ENCODE measurements around the gene AFTPH.

Gene AFTPH

GRCh38 chr2:64594226-64594989 is 70.3 kb downstream of the AFTPH start:
- Histone ChIP-seq H3K9me3 (ENCODE audit: control insufficient read depth, insufficient read depth, low read depth, low read length) (no peaks in the 10 kb centered on the region), H3K4me1 (ENCODE audit: control insufficient read depth, insufficient read depth, low read length) (no peaks in the 10 kb centered on the region), H3K9ac (ENCODE audit: low read length) (no peak overlapping the region), H3K4me3 (ENCODE audit: low read depth, low read length) (no peak overlapping the region), H3K27ac (ENCODE audit: low read depth, low read length) (no peak overlapping the region), H3K36me3 (ENCODE audit: control insufficient read depth, insufficient read depth, low read length) (peaks cover 10% of the 10 kb centered on the region), H3K27me3 (ENCODE audit: control insufficient read depth, insufficient read depth, low read length) (no peaks in the 10 kb centered on the region)

DNA sequence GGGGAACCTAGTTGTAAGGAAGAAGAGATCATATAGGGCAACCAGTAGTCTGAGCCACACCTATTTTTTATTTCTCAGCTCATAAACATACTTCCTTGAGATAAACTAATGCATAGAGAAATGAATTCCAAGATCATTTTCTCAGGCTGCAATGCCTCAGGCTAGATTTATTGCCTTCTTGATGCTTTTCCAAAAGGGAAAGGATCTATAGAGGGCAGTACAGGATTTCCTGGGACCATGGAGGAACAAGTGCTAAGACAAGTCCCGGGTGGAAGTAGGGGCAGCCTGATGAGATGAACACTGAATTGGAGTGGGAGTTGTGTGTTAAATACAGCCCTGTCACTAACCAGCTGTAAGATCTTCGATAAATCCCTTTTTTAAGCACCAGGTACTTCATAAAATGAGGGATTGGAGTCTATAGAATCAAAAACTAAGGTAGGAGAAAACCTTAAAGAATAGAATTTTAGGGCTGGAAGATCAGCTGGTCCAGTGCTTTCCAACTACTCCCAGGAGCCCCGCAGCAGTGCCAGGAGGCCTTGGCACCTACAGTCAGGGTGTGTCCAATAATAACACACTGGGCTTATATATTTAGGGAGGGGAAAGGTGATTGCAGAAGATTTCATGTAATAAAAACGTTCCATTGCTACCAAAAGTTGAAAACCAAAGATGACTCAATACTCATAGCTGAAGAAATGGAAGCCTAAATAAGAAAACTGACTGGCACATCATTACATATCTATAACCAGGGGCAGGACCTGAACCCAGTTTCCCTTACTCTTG is 71.5 kb downstream of the AFTPH start:
- Histone ChIP-seq H3K9ac (ENCODE audit: low read length) (no peak overlapping the region), H3K4me3 (ENCODE audit: low read depth, low read length) (no peak overlapping the region), H3K36me3 (ENCODE audit: control insufficient read depth, insufficient read depth, low read length) (peaks cover 10% of the 10 kb centered on the region), H3K27ac (ENCODE audit: low read depth, low read length) (no peak overlapping the region), H3K27me3 (ENCODE audit: control insufficient read depth, insufficient read depth, low read length) (no peaks in the 10 kb centered on the region), H3K4me1 (ENCODE audit: control insufficient read depth, insufficient read depth, low read length) (no peaks in the 10 kb centered on the region), H3K9me3 (ENCODE audit: control insufficient read depth, insufficient read depth, low read depth, low read length) (no peaks in the 10 kb centered on the region)

DNA sequence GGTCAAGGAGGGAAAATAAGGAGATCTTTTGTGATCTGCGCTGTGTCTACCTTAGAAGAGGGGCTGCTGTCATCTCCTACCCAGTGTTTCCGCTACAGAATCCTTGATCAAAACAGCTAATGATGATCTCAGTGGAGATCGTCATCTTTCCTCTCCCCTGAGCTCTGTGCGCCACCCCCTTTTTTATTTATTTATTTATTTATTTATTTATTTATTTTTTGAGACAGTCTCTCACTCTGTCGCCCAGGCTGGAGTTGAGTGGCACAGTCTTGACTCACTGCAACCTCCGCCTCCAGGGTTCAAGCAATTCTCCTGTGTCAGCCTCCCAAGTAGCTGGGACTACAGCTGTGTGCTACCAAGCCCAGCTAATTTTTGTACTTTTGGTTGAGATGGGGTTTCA is 74.1 kb downstream of the AFTPH start:
- no peaks in the 10 kb centered on the region for H3K27me3 ChIP-seq (ENCODE audit: control insufficient read depth, insufficient read depth, low read length)
- no peak overlapping the region for H3K9ac ChIP-seq (ENCODE audit: low read length)
- no peaks in the 10 kb centered on the region for H3K4me1 ChIP-seq (ENCODE audit: control insufficient read depth, insufficient read depth, low read length)
- no peaks in the 10 kb centered on the region for H3K36me3 ChIP-seq (ENCODE audit: control insufficient read depth, insufficient read depth, low read length)
- H3K9me3 ChIP-seq (ENCODE audit: control insufficient read depth, insufficient read depth, low read depth, low read length): no peaks in the 10 kb centered on the region
- no peak overlapping the region for H3K27ac ChIP-seq (ENCODE audit: low read depth, low read length)
- no peak overlapping the region for H3K4me3 ChIP-seq (ENCODE audit: low read depth, low read length)

DNA sequence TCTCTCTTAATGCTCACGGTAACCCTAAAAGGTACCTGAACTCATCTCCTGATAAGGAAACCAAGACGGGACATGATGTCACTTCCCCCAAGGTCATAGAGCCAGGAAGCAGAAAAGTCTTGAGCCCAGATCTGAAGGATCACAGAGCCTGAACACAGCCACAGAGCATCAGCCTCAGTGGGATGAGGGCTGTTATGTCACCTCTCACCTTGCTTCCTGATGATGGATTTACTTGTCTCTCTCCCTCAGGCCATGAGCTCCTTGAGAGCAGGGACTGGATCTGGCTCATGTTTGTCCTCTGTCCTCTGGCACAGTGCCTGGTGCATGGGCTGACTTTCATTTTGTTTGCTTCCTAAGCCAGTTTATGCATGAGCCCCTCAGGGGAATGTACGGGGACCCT is 75.3 kb downstream of the AFTPH start:
- H3K4me3 ChIP-seq (ENCODE audit: low read depth, low read length): no peak overlapping the region
- no peaks in the 10 kb centered on the region for H3K27me3 ChIP-seq (ENCODE audit: control insufficient read depth, insufficient read depth, low read length)
- no peak overlapping the region for H3K9ac ChIP-seq (ENCODE audit: low read length)
- H3K9me3 ChIP-seq (ENCODE audit: control insufficient read depth, insufficient read depth, low read depth, low read length): peaks cover 7% of the 10 kb centered on the region
- no peak overlapping the region for H3K27ac ChIP-seq (ENCODE audit: low read depth, low read length)
- H3K36me3 ChIP-seq (ENCODE audit: control insufficient read depth, insufficient read depth, low read length): no peaks in the 10 kb centered on the region
- no peaks in the 10 kb centered on the region for H3K4me1 ChIP-seq (ENCODE audit: control insufficient read depth, insufficient read depth, low read length)

DNA sequence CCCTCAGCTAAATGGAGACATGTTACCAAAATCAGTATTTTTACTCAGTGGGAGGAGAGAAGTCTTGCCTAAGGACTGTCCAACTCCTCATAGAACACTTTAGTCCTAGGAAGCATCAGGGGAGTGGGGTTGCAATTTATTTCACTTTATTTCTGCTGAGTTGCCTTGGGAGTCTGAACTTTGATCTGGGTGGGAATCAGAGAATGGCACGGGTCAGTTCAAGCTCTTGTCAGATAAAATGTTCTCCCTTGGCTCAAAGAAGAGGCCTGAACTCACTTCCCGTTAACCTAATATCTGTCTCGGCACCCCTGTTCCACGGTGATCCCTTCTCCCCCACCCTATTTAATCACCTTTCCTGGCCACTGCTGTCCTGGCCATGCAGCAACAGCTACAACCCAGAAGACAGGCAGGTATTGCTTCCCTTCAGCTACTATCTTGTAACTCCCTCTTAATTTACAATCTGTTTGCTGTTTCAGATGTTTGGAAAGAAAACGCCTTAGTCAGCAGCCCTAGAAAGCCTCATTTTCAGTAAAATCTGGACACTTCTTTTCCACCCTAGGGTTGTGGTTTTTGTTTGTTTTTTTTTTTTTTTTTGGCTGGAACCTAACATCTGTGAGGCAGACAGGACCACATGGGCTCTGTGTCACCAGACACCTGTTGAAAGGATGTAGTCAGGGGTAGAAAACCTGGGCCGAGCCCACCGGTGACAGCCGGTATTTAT is 77.1 kb downstream of the AFTPH start:
- H3K4me1 ChIP-seq (ENCODE audit: control insufficient read depth, insufficient read depth, low read length): peaks cover 3% of the 10 kb centered on the region
- H3K4me3 ChIP-seq (ENCODE audit: low read depth, low read length): no peak overlapping the region
- H3K27ac ChIP-seq (ENCODE audit: low read depth, low read length): no peak overlapping the region
- no peak overlapping the region for H3K9ac ChIP-seq (ENCODE audit: low read length)
- H3K27me3 ChIP-seq (ENCODE audit: control insufficient read depth, insufficient read depth, low read length): no peaks in the 10 kb centered on the region
- H3K36me3 ChIP-seq (ENCODE audit: control insufficient read depth, insufficient read depth, low read length): no peaks in the 10 kb centered on the region
- H3K9me3 ChIP-seq (ENCODE audit: control insufficient read depth, insufficient read depth, low read depth, low read length): peaks cover 7% of the 10 kb centered on the region

- H3K9me3 ChIP-seq (ENCODE audit: control insufficient read depth, insufficient read depth, low read depth, low read length): peaks cover 7% of the 10 kb centered on the region
- no peak overlapping the region for H3K9ac ChIP-seq (ENCODE audit: low read length)
- no peaks in the 10 kb centered on the region for H3K27me3 ChIP-seq (ENCODE audit: control insufficient read depth, insufficient read depth, low read length)
- no peak overlapping the region for H3K4me3 ChIP-seq (ENCODE audit: low read depth, low read length)
- H3K4me1 ChIP-seq (ENCODE audit: control insufficient read depth, insufficient read depth, low read length): peaks cover 10% of the 10 kb centered on the region
- no peak overlapping the region for H3K27ac ChIP-seq (ENCODE audit: low read depth, low read length)
- no peaks in the 10 kb centered on the region for H3K36me3 ChIP-seq (ENCODE audit: control insufficient read depth, insufficient read depth, low read length)
These were observed 77.8 kb downstream of the AFTPH start for GRCh38 chr2:64601785-64602391.

GRCh38 chr2:64602436-64602835 is 78.3 kb downstream of the AFTPH start:
- Histone ChIP-seq H3K27ac (ENCODE audit: low read depth, low read length) (no peak overlapping the region), H3K9me3 (ENCODE audit: control insufficient read depth, insufficient read depth, low read depth, low read length) (peaks cover 7% of the 10 kb centered on the region), H3K4me3 (ENCODE audit: low read depth, low read length) (no peak overlapping the region), H3K4me1 (ENCODE audit: control insufficient read depth, insufficient read depth, low read length) (peaks cover 11% of the 10 kb centered on the region), H3K36me3 (ENCODE audit: control insufficient read depth, insufficient read depth, low read length) (no peaks in the 10 kb centered on the region), H3K27me3 (ENCODE audit: control insufficient read depth, insufficient read depth, low read length) (no peaks in the 10 kb centered on the region), H3K9ac (ENCODE audit: low read length) (no peak overlapping the region)

- Histone ChIP-seq H3K36me3 (ENCODE audit: control insufficient read depth, insufficient read depth, low read length) (no peaks in the 10 kb centered on the region), H3K4me1 (ENCODE audit: control insufficient read depth, insufficient read depth, low read length) (peaks cover 11% of the 10 kb centered on the region), H3K27me3 (ENCODE audit: control insufficient read depth, insufficient read depth, low read length) (peaks cover 10% of the 10 kb centered on the region; the same call in 1 of the 2 replicates), H3K9me3 (ENCODE audit: control insufficient read depth, insufficient read depth, low read depth, low read length) (peaks cover 7% of the 10 kb centered on the region), H3K27ac (ENCODE audit: low read depth, low read length) (no peak overlapping the region), H3K4me3 (ENCODE audit: low read depth, low read length) (no peak overlapping the region), H3K9ac (ENCODE audit: low read length) (no peak overlapping the region)
These were observed 80.0 kb downstream of the AFTPH start for GRCh38 chr2:64604155-64604554.

DNA sequence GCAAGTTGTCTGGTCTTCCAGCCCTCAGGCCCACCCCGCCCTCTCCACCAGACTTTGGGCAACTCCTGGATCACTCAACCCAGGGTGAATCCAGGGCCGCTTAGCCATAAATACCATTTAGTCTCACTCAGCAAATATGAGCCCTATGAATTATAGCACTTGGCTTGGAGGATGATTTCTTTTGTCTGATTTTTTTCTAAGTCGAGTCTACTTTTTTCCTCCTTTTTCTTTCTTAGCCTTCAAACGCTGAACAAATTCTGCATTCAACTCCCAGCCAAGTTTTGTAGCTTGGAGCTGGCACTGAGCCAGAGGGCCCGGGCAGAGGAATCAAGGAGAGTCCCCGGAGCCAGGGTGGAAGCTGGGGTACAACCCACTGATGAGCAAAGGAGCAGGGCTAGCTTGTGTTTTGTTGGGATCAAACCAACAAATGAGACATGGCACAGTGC is 80.9 kb downstream of the AFTPH start:
- Histone ChIP-seq H3K4me3 (ENCODE audit: low read depth, low read length) (no peak overlapping the region), H3K27me3 (ENCODE audit: control insufficient read depth, insufficient read depth, low read length) (peaks cover 16% of the 10 kb centered on the region; the same call in 1 of the 2 replicates), H3K36me3 (ENCODE audit: control insufficient read depth, insufficient read depth, low read length) (no peaks in the 10 kb centered on the region), H3K9me3 (ENCODE audit: control insufficient read depth, insufficient read depth, low read depth, low read length) (peaks cover 7% of the 10 kb centered on the region), H3K9ac (ENCODE audit: low read length) (no peak overlapping the region), H3K4me1 (ENCODE audit: control insufficient read depth, insufficient read depth, low read length) (peaks cover 15% of the 10 kb centered on the region), H3K27ac (ENCODE audit: low read depth, low read length) (no peak overlapping the region)

GRCh38 chr2:64605991-64606478 is 81.9 kb downstream of the AFTPH start:
- peaks cover 7% of the 10 kb centered on the region for H3K9me3 ChIP-seq (ENCODE audit: control insufficient read depth, insufficient read depth, low read depth, low read length)
- H3K27me3 ChIP-seq (ENCODE audit: control insufficient read depth, insufficient read depth, low read length): peaks cover 20% of the 10 kb centered on the region; the same call in 1 of the 2 replicates
- H3K4me1 ChIP-seq (ENCODE audit: control insufficient read depth, insufficient read depth, low read length): peaks cover 16% of the 10 kb centered on the region
- H3K9ac ChIP-seq (ENCODE audit: low read length): no peak overlapping the region
- no peak overlapping the region for H3K27ac ChIP-seq (ENCODE audit: low read depth, low read length)
- no peak overlapping the region for H3K4me3 ChIP-seq (ENCODE audit: low read depth, low read length)
- H3K36me3 ChIP-seq (ENCODE audit: control insufficient read depth, insufficient read depth, low read length): no peaks in the 10 kb centered on the region

All from HUES6 (cell line).